Neural crest cell (in vitro differentiated cells): Measurements from ENCODE around the gene TLN1. TPM values are rescaled to one million over a fixed set of nuclear protein-coding genes. Genes with fewer than 3 reads are reported as not detected.

Source experiments
- DNase-seq: peaks from one replicate; pipeline ENCODE4 v3.0.0; 2021; ENCODE audit warnings: low read depth, mixed read lengths, low spot score
- H3K27ac Mint-ChIP-seq: one replicate; pipeline ENCODE4 v1.8.0; 2021; ENCODE audit warnings: mild to moderate bottlenecking, mixed read lengths; ENCODE audit not compliant: unreplicated experiment
- H3K27me3 Mint-ChIP-seq: 2 replicates; pipeline ENCODE4 v1.8.0; 2021; ENCODE audit warnings: low read depth, mild to moderate bottlenecking, mixed read lengths
- H3K36me3 Mint-ChIP-seq: 2 replicates; pipeline ENCODE4 v1.8.0; 2021; ENCODE audit warnings: low read depth, mild to moderate bottlenecking, mixed read lengths
- H3K4me1 Mint-ChIP-seq: 2 replicates; pipeline ENCODE4 v1.8.0; 2021; ENCODE audit warnings: mixed read lengths
- H3K4me3 Mint-ChIP-seq: one replicate; pipeline ENCODE4 v1.8.0; 2021; ENCODE audit warnings: mild to moderate bottlenecking, mixed read lengths
- H3K9me3 Mint-ChIP-seq: 2 replicates; pipeline ENCODE4 v1.8.0; 2021; ENCODE audit warnings: mixed read lengths
- total RNA-seq: library from RNA; stranded (reverse); gene quantifications from 2 replicates; pipeline ENCODE4 v1.2.1, GENCODE V29; 2021
- TF ChIP-seq, protein P1 (sequence below): fragments of 200-600 bp; sonication (generic); conservative IDR thresholded peaks from 2 replicates; pipeline ENCODE4 v1.5.0; 2021; ENCODE audit warnings: antibody characterized with exemption, mild to moderate bottlenecking

TLN1 gene
- total RNA-seq, 1 donor from 2014 or later = 141 TPM

DNA sequence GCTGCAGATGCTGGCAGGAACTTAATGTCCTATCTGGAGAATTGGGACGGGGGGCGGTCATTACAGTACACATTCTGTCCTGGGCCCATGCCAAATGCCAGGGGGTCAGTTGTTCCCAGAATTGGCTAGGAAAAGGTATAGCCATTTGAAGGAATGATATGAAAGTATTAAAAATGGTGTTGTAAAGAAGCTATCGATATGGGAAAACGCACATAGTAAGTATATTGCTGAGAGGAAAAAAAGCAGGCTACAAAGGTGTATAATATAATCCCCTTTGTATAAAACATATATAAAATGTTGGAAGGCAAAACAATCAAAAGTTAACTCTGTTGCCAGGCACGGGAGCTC is 66.5 kb downstream of the TLN1 start:
- Mint-ChIP-seq H3K4me1 (peaks cover 41% of the 10 kb centered on the region), H3K27ac (no peak overlapping the region), H3K27me3 (no peaks in the 10 kb centered on the region), H3K36me3 (peaks cover 6% of the 10 kb centered on the region), H3K4me3 (peak overlapping the region; percentile 87), H3K9me3 (no peaks in the 10 kb centered on the region)
- TF ChIP-seq, protein P1, sequence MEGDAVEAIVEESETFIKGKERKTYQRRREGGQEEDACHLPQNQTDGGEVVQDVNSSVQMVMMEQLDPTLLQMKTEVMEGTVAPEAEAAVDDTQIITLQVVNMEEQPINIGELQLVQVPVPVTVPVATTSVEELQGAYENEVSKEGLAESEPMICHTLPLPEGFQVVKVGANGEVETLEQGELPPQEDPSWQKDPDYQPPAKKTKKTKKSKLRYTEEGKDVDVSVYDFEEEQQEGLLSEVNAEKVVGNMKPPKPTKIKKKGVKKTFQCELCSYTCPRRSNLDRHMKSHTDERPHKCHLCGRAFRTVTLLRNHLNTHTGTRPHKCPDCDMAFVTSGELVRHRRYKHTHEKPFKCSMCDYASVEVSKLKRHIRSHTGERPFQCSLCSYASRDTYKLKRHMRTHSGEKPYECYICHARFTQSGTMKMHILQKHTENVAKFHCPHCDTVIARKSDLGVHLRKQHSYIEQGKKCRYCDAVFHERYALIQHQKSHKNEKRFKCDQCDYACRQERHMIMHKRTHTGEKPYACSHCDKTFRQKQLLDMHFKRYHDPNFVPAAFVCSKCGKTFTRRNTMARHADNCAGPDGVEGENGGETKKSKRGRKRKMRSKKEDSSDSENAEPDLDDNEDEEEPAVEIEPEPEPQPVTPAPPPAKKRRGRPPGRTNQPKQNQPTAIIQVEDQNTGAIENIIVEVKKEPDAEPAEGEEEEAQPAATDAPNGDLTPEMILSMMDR = peak; percentile 2
- no peak for DNase-seq

DNA sequence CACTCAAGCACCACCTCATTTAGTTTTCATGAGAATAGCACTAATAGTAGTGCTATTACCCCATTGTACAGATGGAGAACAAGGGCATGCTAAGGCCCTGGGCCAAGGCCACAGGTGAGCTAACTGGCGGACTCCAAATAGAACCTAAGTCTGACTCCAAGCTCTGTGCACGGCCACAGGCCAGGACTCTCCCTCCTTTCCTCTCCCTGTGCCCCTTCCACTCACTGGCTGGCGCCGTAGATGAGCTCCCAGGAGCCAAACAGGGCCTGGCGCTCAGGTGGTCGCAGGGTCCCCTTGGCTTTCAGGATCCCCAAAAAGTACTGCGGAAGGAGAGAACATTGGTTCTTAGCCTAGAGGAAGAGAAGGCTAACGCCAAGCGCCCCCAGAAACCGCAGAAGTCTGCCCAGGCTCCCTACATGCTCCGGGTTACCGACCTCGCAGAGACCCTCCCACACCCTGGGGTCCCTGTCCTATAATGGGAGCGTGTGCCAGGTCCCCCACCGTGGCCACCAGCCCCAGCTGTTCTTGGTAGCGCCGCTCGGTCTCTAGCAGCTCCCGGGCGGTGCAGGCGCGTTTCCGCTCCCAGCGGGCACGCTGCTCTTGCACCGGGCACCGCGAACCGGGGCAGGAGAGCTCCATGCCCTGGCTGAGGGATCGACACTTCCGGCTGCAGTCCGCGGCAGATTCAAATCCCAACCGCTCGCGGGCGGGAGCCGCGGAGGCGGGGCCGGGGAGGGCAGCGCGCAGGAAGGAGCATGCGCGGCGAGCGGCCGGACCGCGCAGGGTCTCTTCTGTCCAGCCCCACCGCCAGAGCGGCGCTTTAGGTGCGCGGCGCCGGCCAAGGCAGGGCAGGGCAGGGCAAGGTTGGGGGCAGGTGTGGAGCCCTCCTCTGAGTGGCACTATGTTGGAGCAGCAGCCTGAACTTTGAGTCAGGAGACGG is 67.2 kb downstream of the TLN1 start, which contains the start of gene ARHGEF39:
ARHGEF39 (minus strand) TSS at position 665 of the 940 bp plus-strand sequence; CDS start at position 639, 26 bp downstream.
- Mint-ChIP-seq H3K4me1 (peaks cover 46% of the 10 kb centered on the region), H3K4me3 (peak within 1 kb of the TSS; percentile 87), H3K27me3 (no peaks in the 10 kb centered on the region), H3K9me3 (no peaks in the 10 kb centered on the region), H3K36me3 (peaks cover 6% of the 10 kb centered on the region), H3K27ac (no peak within 1 kb of the TSS)
- TF ChIP-seq, protein P1 = peak; percentile 41
- peak; percentile 78 for DNase-seq

DNA sequence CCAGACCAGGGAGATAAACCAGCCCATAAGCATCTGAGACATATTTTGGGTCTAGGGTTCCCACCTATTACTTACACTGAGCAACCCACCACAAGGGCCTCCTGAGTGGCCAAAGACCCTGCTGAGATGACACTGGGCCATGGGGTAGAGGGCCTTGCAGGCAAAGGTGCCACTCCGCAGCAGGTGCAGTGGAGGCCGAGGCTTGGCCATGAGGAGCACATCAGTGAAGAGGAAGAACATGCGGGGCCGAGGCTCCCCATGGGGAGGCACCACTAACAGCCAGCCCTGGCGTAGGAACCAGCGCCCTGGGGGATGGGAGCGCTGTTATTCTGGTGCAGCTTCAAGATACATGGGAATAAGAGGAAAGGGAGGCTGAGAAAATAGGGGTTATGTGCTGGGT is 69.6 kb downstream of the TLN1 start:
- no peak overlapping the region for H3K27ac Mint-ChIP-seq
- peaks cover 3% of the 10 kb centered on the region for H3K9me3 Mint-ChIP-seq
- no peak for DNase-seq
- peaks cover 61% of the 10 kb centered on the region for H3K4me1 Mint-ChIP-seq
- TF ChIP-seq, protein P1 = no peak
- peak overlapping the region; percentile 87 for H3K4me3 Mint-ChIP-seq
- H3K27me3 Mint-ChIP-seq = peaks cover 6% of the 10 kb centered on the region
- H3K36me3 Mint-ChIP-seq = peaks cover 10% of the 10 kb centered on the region

- DNase-seq = no peak
- Mint-ChIP-seq H3K36me3 (peaks cover 10% of the 10 kb centered on the region), H3K4me3 (peak overlapping the region; percentile 87), H3K27ac (no peak overlapping the region), H3K27me3 (peaks cover 7% of the 10 kb centered on the region), H3K4me1 (peaks cover 67% of the 10 kb centered on the region), H3K9me3 (peaks cover 3% of the 10 kb centered on the region)
- TF ChIP-seq, protein P1 = no peak
Measured at GRCh38 chr9:35661756-35662350, 70.1 kb downstream of the TLN1 start.

- TF ChIP-seq, protein P1 = no peak
- Mint-ChIP-seq H3K9me3 (peaks cover 3% of the 10 kb centered on the region), H3K27me3 (peaks cover 9% of the 10 kb centered on the region), H3K36me3 (peaks cover 10% of the 10 kb centered on the region), H3K4me3 (peak overlapping the region; percentile 85), H3K4me1 (peaks cover 72% of the 10 kb centered on the region), H3K27ac (peak overlapping the region; percentile 68)
- DNase-seq = no peak
Measured at GRCh38 chr9:35660966-35661415, 71.0 kb downstream of the TLN1 start.
